WTC11 (cell line): Measurements from ENCODE around the gene POU2F1.

Source experiments
- JUN ChIP-seq: sonication (generic); formaldehyde crosslinking; IDR thresholded peaks from 2 replicates; pipeline ENCODE4 v1.8.0; 2023; ENCODE audit warnings: mild to moderate bottlenecking, missing genetic modification reagents
- TF ChIP-seq, protein P1 (sequence below): fragments of 200-600 bp; IDR thresholded peaks from 2 replicates; pipeline ENCODE4 v1.8.0; 2022; ENCODE audit warnings: antibody characterized with exemption

DNA sequence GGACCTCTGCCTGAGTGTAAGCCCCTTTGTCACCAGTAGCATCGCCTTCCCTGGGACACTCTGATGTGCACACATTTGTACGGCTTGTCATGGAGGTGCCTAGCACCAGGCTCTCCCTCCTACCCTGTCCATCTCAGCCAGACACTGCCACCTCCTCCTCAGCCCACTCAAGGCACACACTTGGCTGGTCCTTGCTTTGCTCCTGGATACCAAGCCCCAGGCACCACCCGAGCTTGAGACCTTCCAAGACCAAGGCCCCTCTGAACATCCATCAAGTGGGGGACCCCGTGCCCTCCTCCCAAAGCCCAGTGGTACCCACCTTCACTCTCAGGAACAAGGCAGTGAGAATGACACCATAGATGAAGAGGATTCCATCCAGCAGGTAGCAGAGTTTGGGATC, 219.7 kb downstream of the POU2F1 start:
- TF ChIP-seq, protein P1, sequence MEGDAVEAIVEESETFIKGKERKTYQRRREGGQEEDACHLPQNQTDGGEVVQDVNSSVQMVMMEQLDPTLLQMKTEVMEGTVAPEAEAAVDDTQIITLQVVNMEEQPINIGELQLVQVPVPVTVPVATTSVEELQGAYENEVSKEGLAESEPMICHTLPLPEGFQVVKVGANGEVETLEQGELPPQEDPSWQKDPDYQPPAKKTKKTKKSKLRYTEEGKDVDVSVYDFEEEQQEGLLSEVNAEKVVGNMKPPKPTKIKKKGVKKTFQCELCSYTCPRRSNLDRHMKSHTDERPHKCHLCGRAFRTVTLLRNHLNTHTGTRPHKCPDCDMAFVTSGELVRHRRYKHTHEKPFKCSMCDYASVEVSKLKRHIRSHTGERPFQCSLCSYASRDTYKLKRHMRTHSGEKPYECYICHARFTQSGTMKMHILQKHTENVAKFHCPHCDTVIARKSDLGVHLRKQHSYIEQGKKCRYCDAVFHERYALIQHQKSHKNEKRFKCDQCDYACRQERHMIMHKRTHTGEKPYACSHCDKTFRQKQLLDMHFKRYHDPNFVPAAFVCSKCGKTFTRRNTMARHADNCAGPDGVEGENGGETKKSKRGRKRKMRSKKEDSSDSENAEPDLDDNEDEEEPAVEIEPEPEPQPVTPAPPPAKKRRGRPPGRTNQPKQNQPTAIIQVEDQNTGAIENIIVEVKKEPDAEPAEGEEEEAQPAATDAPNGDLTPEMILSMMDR, result no peak
- no peak for TF ChIP-seq JUN
